ENCODE data around the gene KLHDC4. TPM values are rescaled to one million over a fixed set of nuclear protein-coding genes. Genes with fewer than 3 reads are reported as not detected.
"Not testable (repeated sequence)": the region's sequence is repeated elsewhere in the genome, so short reads cannot be mapped to it uniquely, and the experiment has no call there.

Gene KLHDC4
- total RNA-seq, 4 donors from 2014 or later, result 16.2 to 29.4 (median 21.5) TPM

- Histone ChIP-seq H3K9me3 (no peaks in the 10 kb centered on the region), H3K4me1 (peaks cover 0 to 8% (median 0%) of the 10 kb centered on the region in 3 donors), H3K27ac (no peak overlapping the region), H3K4me3 (no peak overlapping the region), H3K27me3 (no peaks in the 10 kb centered on the region), H3K36me3 (peaks cover 0 to 89% (median 0%) of the 10 kb centered on the region in 3 donors)
- 89 to 91% methylated on average over 18 to 24 of the region's 33 CpGs for WGBS, 2 donors
- TF ChIP-seq POLR2A (IDR thresholded peaks at IDR 0.05), result no peak
- TF ChIP-seq CTCF (IDR thresholded peaks at IDR 0.05), result no peak
- intact Hi-C loops (cut with DNase I), result no loop called here
- no peak for DNase-seq
Observed at GRCh38 chr16:87721622-87722585, 43.9 kb downstream of the KLHDC4 start.

GRCh38 chr16:87720446-87720845, 45.3 kb downstream of the KLHDC4 start:
- H3K27ac ChIP-seq, result no peak overlapping the region
- no peak for TF ChIP-seq POLR2A (IDR thresholded peaks at IDR 0.05)
- no peak for TF ChIP-seq CTCF (IDR thresholded peaks at IDR 0.05)
- no peaks in the 10 kb centered on the region for H3K9me3 ChIP-seq
- WGBS, 2 donors, result 100% methylated on average over 1 to 5 of the region's 24 CpGs
- H3K27me3 ChIP-seq, result no peaks in the 10 kb centered on the region
- no peak overlapping the region for H3K4me3 ChIP-seq
- H3K36me3 ChIP-seq, result peaks cover 0 to 94% (median 0%) of the 10 kb centered on the region in 3 donors
- intact Hi-C loops (cut with DNase I), result no loop called here
- peaks cover 0 to 8% (median 0%) of the 10 kb centered on the region in 3 donors for H3K4me1 ChIP-seq
- no peak for DNase-seq

- H3K4me1 ChIP-seq; intact Hi-C loops (cut with DNase I); H3K27ac ChIP-seq; DNase-seq; H3K4me3 ChIP-seq; H3K27me3 ChIP-seq; H3K9me3 ChIP-seq: not testable (repeated sequence)
- 81 to 100% methylated on average over 3 to 4 of the region's 28 CpGs for WGBS, 2 donors
- peaks cover 0 to 94% (median 0%) of the 10 kb centered on the region in 3 donors for H3K36me3 ChIP-seq
Observed at GRCh38 chr16:87718831-87719230, 47.0 kb downstream of the KLHDC4 start.

- H3K4me1 ChIP-seq, result no peaks in the 10 kb centered on the region
- no peaks in the 10 kb centered on the region for H3K27me3 ChIP-seq
- TF ChIP-seq POLR2A (IDR thresholded peaks at IDR 0.05) (no peak), CTCF (IDR thresholded peaks at IDR 0.05) (no peak)
- no peak overlapping the region for H3K27ac ChIP-seq
- H3K9me3 ChIP-seq, result no peaks in the 10 kb centered on the region
- intact Hi-C loops (cut with DNase I), result no loop called here
- peaks cover 5 to 96% (median 6%) of the 10 kb centered on the region in 3 donors for H3K36me3 ChIP-seq
- no peak for DNase-seq
- H3K4me3 ChIP-seq, result no peak overlapping the region
- 89 to 94% methylated on average over 10 to 11 of the region's 12 CpGs for WGBS, 2 donors
Observed at GRCh38 chr16:87715658-87716057, 50.1 kb downstream of the KLHDC4 start.

- TF ChIP-seq POLR2A (IDR thresholded peaks at IDR 0.05) (no peak), CTCF (IDR thresholded peaks at IDR 0.05) (no peak)
- 94 to 95% methylated on average over 16 of the region's 16 CpGs for WGBS, 2 donors
- no peaks in the 10 kb centered on the region for H3K9me3 ChIP-seq
- H3K27me3 ChIP-seq, result no peaks in the 10 kb centered on the region
- no peak for DNase-seq
- H3K27ac ChIP-seq, result no peak overlapping the region
- no peak overlapping the region for H3K4me3 ChIP-seq
- H3K4me1 ChIP-seq, result no peaks in the 10 kb centered on the region
- intact Hi-C loops (cut with DNase I), result no loop called here
- peaks cover 6 to 96% (median 8%) of the 10 kb centered on the region in 3 donors for H3K36me3 ChIP-seq
Observed at GRCh38 chr16:87715231-87715630, 50.6 kb downstream of the KLHDC4 start.
